H1 (cell line): Measurements from ENCODE around the gene RBP4. TPM values are rescaled to one million over a fixed set of nuclear protein-coding genes. Genes with fewer than 3 reads are reported as not detected.

Experiments used
- CTCF ChIA-PET: fragments of 300-600 bp; sonication (Branson Sonifier 250); formaldehyde crosslinking; loops from one replicate; lab custom pipeline; 2021; ENCODE audit not compliant: partially characterized antibody; lab: Charles Lee
- POLR2A ChIA-PET: fragments of 300-600 bp; sonication (Branson Sonifier 250); formaldehyde crosslinking; loops from one replicate; lab custom pipeline; 2021; ENCODE audit warnings: inconsistent platforms; ENCODE audit not compliant: partially characterized antibody; lab: Charles Lee
- DNase-seq, 2 experiments: peaks; one replicate each; pipeline versions ENCODE4 v3.0.0 to v3.0.0-alpha.2; 2010 to 2022; ENCODE audit warnings: low spot score in 2 of 2, low read depth in 1 of 2, mixed read lengths in 1 of 2
- FAIRE-seq: peaks from 2 replicates; lab custom pipeline; 2011; peaks lifted over from hg19 to GRCh38; lab: Jason Lieb, UNC
- H2AFZ ChIP-seq: 2 replicates; pipeline ENCODE4 v1.8.1; 2012; ENCODE audit warnings: low read length, inconsistent platforms
- H2AK5ac ChIP-seq: 2 replicates; pipeline ENCODE4 v1.6.1; 2013; ENCODE audit warnings: low read depth, low read length
- H2BK120ac ChIP-seq: replicated peaks from 2 replicates; pipeline ENCODE3; 2013; ENCODE audit warnings: low read depth, low read length, inconsistent platforms
- H2BK12ac ChIP-seq: 2 replicates; pipeline ENCODE4 v1.6.1; 2013; ENCODE audit warnings: low read depth, low read length
- H2BK15ac ChIP-seq: 2 replicates; pipeline ENCODE4 v1.6.1; 2013; ENCODE audit warnings: low read length
- H2BK20ac ChIP-seq: 2 replicates; pipeline ENCODE4 v1.6.1; 2013; ENCODE audit warnings: low read length
- H2BK5ac ChIP-seq: 2 replicates; pipeline ENCODE4 v1.6.1; 2013; ENCODE audit warnings: low read depth, low read length
- H3K14ac ChIP-seq: 2 replicates; pipeline ENCODE4 v1.6.1; 2013; ENCODE audit warnings: inconsistent platforms; ENCODE audit not compliant: insufficient read length
- H3K18ac ChIP-seq: 2 replicates; pipeline ENCODE4 v1.6.1; 2013; ENCODE audit warnings: low read length; ENCODE audit errors: extremely low read depth
- H3K23ac ChIP-seq: 2 replicates; pipeline ENCODE4 v1.6.1; 2013; ENCODE audit warnings: inconsistent platforms; ENCODE audit not compliant: insufficient read length
- H3K23me2 ChIP-seq: 2 replicates; pipeline ENCODE4 v1.6.1; 2013; ENCODE audit warnings: low read depth, low read length
- H3K27ac ChIP-seq: 2 replicates; pipeline ENCODE4 v1.6.1; 2011; ENCODE audit warnings: low read depth, low read length, inconsistent platforms
- H3K27me3 ChIP-seq, 4 experiments: replicated peaks in 1 of 4; 1 replicate in 1 of 4; 2 replicates in 3 of 4; pipeline versions ENCODE4 v1.6.1 to v1.8.1; 2011 to 2013; ENCODE audit warnings: low read length in 3 of 4, mild to moderate bottlenecking in 3 of 4, inconsistent platforms in 2 of 4, mixed read lengths in 2 of 4, moderate library complexity in 1 of 4; ENCODE audit not compliant: control insufficient read depth in 3 of 4, insufficient read depth in 3 of 4; ENCODE audit errors: extremely low read depth in 1 of 4
- H3K36me3 ChIP-seq, 4 experiments: 2 replicates each; pipeline versions ENCODE4 v1.6.1 to v1.8.1; 2011 to 2013; ENCODE audit warnings: mild to moderate bottlenecking in 4 of 4, low read length in 3 of 4, moderate library complexity in 2 of 4, control low read depth in 1 of 4, inconsistent platforms in 1 of 4; ENCODE audit not compliant: insufficient read depth in 4 of 4, control insufficient read depth in 2 of 4
- H3K4ac ChIP-seq: replicated peaks from 2 replicates; pipeline ENCODE3; 2013; ENCODE audit warnings: low read length, low read depth, mixed read lengths, inconsistent platforms; ENCODE audit not compliant: insufficient read length
- H3K4me1 ChIP-seq, 4 experiments: replicated peaks in 1 of 4; 1 replicate in 1 of 4; 2 replicates in 3 of 4; pipeline versions ENCODE4 v1.6.1 to v1.8.1; 2011 to 2013; ENCODE audit warnings: low read length in 3 of 4, inconsistent platforms in 2 of 4, mixed read lengths in 1 of 4; ENCODE audit not compliant: insufficient read depth in 4 of 4, control insufficient read depth in 3 of 4
- H3K4me2 ChIP-seq, 2 experiments: 2 replicates each; pipeline versions ENCODE4 v1.6.1 to v1.8.1; 2011 to 2013; ENCODE audit warnings: low read depth in 2 of 2, low read length in 2 of 2, control low read depth in 1 of 2, inconsistent platforms in 1 of 2, mild to moderate bottlenecking in 1 of 2; ENCODE audit not compliant: insufficient read depth in 1 of 2
- H3K4me3 ChIP-seq, 4 experiments: fragments of 200-600, 300-600 bp in 1 of 4; sonication (generic), shearing (Covaris generic), sonication (Bioruptor Twin) in 1 of 4; 2 replicates each; pipeline versions ENCODE4 v1.5.1 to v1.8.1; 2011 to 2016; ENCODE audit warnings: low read length in 4 of 4, low read depth in 3 of 4, control low read depth in 2 of 4, inconsistent platforms in 2 of 4, mild to moderate bottlenecking in 2 of 4, mixed read lengths in 1 of 4, moderate library complexity in 1 of 4; ENCODE audit not compliant: insufficient read depth in 2 of 4; ENCODE audit errors: extremely low read depth in 1 of 4
- H3K56ac ChIP-seq: replicated peaks from 2 replicates; pipeline ENCODE3; 2013; ENCODE audit warnings: low read depth, mild to moderate bottlenecking, mixed read lengths, low read length, inconsistent platforms; ENCODE audit not compliant: insufficient read length
- H3K79me1 ChIP-seq: 2 replicates; pipeline ENCODE4 v1.6.1; 2013; ENCODE audit warnings: low read depth, low read length, control low read depth
- H3K79me2 ChIP-seq, 2 experiments: 2 replicates each; pipeline versions ENCODE4 v1.6.1 to v1.8.1; 2012 to 2013; ENCODE audit warnings: low read length in 2 of 2, mild to moderate bottlenecking in 2 of 2, inconsistent platforms in 1 of 2; ENCODE audit not compliant: insufficient read depth in 2 of 2, control insufficient read depth in 1 of 2
- H3K9ac ChIP-seq, 4 experiments: replicated peaks in 1 of 4; 1 replicate in 1 of 4; 2 replicates in 3 of 4; pipeline versions ENCODE4 v1.6.1 to v1.8.1; 2011 to 2013; ENCODE audit warnings: low read depth in 3 of 4, low read length in 3 of 4, control low read depth in 2 of 4, mild to moderate bottlenecking in 2 of 4, moderate library complexity in 2 of 4, inconsistent platforms in 1 of 4; ENCODE audit errors: extremely low read depth in 1 of 4
- H3K9me3 ChIP-seq, 2 experiments: 2 replicates each; pipeline versions ENCODE4 v1.6.1 to v1.8.1; 2012 to 2013; ENCODE audit warnings: mild to moderate bottlenecking in 2 of 2, moderate library complexity in 2 of 2, control low read depth in 1 of 2, inconsistent platforms in 1 of 2, low read depth in 1 of 2, low read length in 1 of 2, mixed read lengths in 1 of 2; ENCODE audit not compliant: insufficient read depth in 2 of 2
- H4K20me1 ChIP-seq, 2 experiments: replicated peaks in 1 of 2; 2 replicates each; pipeline versions ENCODE3 to v1.8.1; 2011 to 2013; ENCODE audit warnings: inconsistent platforms in 2 of 2, low read length in 2 of 2, mild to moderate bottlenecking in 1 of 2; ENCODE audit not compliant: insufficient read depth in 2 of 2, control insufficient read depth in 1 of 2
- H4K5ac ChIP-seq: 2 replicates; pipeline ENCODE4 v1.6.1; 2013; ENCODE audit warnings: low read length, low read depth, mixed read lengths, inconsistent platforms; ENCODE audit not compliant: insufficient read length
- H4K8ac ChIP-seq: 2 replicates; pipeline ENCODE4 v1.8.0; 2013; ENCODE audit warnings: mild to moderate bottlenecking, moderate library complexity, low read length, inconsistent platforms; ENCODE audit not compliant: insufficient read depth; ENCODE audit errors: extremely low read depth
- H4K91ac ChIP-seq: replicated peaks from 2 replicates; pipeline ENCODE3; 2013; ENCODE audit warnings: low read length, mixed read lengths, inconsistent platforms; ENCODE audit not compliant: insufficient read length
- CBX5 ChIP-seq: fragments of 300-800, 300-1000 bp; sonication (generic); IDR thresholded peaks from 2 replicates; pipeline ENCODE4 v1.7.1; 2016; ENCODE audit warnings: antibody characterized with exemption, low read length, low read depth
- CHD2 ChIP-seq: IDR thresholded peaks from 2 replicates; pipeline ENCODE4 v1.6.1; 2012; ENCODE audit warnings: low read length, improper control_type of control experiment
- CTBP2 ChIP-seq: IDR thresholded peaks from 2 replicates; pipeline ENCODE4 v1.7.0; 2011; ENCODE audit warnings: borderline replicate concordance, mild to moderate bottlenecking, moderate library complexity, mixed read lengths, low read length; ENCODE audit not compliant: insufficient read depth, insufficient read length
- EP300 ChIP-seq, 2 experiments: IDR thresholded peaks; 1 replicate in 1 of 2; 2 replicates in 1 of 2; pipeline ENCODE4 v1.6.1; 2011 to 2012; ENCODE audit warnings: low read depth in 2 of 2, low read length in 2 of 2, mild to moderate bottlenecking in 2 of 2, borderline replicate concordance in 1 of 2, inconsistent platforms in 1 of 2, moderate library complexity in 1 of 2
- HDAC2 ChIP-seq, 2 experiments: fragments of 300-600 bp in 1 of 2; sonication (generic) in 1 of 2; IDR thresholded peaks; 2 replicates each; pipeline ENCODE4 v1.6.1; 2011 to 2012; ENCODE audit warnings: low read depth in 2 of 2, low read length in 2 of 2, mild to moderate bottlenecking in 2 of 2, moderate library complexity in 2 of 2, borderline replicate concordance in 1 of 2, inconsistent platforms in 1 of 2
- HDAC6 ChIP-seq: IDR thresholded peaks from one replicate; pipeline ENCODE4 v1.7.1; 2012; ENCODE audit warnings: low read depth, mild to moderate bottlenecking, inconsistent platforms, low read length, moderate library complexity
- KDM1A ChIP-seq: fragments of 200-600, 300-600 bp; sonication (generic); IDR thresholded peaks from 2 replicates; pipeline ENCODE4 v1.7.1; 2016; ENCODE audit warnings: mild to moderate bottlenecking, low read length, borderline replicate concordance
- KDM4A ChIP-seq: IDR thresholded peaks from one replicate; pipeline ENCODE4 v1.7.1; 2012; ENCODE audit warnings: low read depth, mild to moderate bottlenecking, moderate library complexity, low read length, inconsistent platforms; ENCODE audit not compliant: severe bottlenecking
- MAFK ChIP-seq: IDR thresholded peaks from 2 replicates; pipeline ENCODE4 v1.6.1; 2012; ENCODE audit warnings: low read depth, mild to moderate bottlenecking, improper control_type of control experiment, low read length
- YY1 ChIP-seq: IDR thresholded peaks from 2 replicates; pipeline ENCODE4 v1.6.1; 2011; ENCODE audit warnings: low read depth, mild to moderate bottlenecking, low read length
- ZNF274 ChIP-seq: IDR thresholded peaks from 2 replicates; pipeline ENCODE4 v1.7.0; 2012; ENCODE audit warnings: low read length, borderline replicate concordance; ENCODE audit errors: extremely low read depth
- WGBS, 2 experiments: shearing (Covaris generic) in 1 of 2; methylation state at CpG; one replicate each; pipeline versions ENCODE4 v1.1.6 to v1.1.7; 2013 to 2015; ENCODE audit warnings: low lambda C conversion rate in 2 of 2, mixed read lengths in 2 of 2, inconsistent platforms in 1 of 2, low coverage in 1 of 2, missing lambda C conversion rate in 1 of 2; ENCODE audit not compliant: insufficient replicate concordance in 2 of 2, insufficient coverage in 1 of 2, insufficient read length in 1 of 2; ENCODE audit errors: extremely low coverage in 1 of 2, missing lambda C conversion rate in 1 of 2; 5-methylcytosine and 5-hydroxymethylcytosine counted together
- polyA plus RNA-seq, 7 experiments: library from polyadenylated mRNA; depleted of rRNA in 3 of 7; stranded (reverse) in 5 of 7; unstranded in 2 of 7; fragments of >200 nt in 5 of 7; fragments of 200-250 nt in 2 of 7; gene quantifications; 1 replicate in 5 of 7; 2 replicates in 1 of 7; 4 replicates in 1 of 7; pipeline versions ENCODE4 v1.2.1 to v1.2.3, GENCODE V29; 2011 to 2013; ENCODE audit warnings: missing spikeins in 2 of 7, mixed read lengths in 2 of 7
- total RNA-seq: library from RNA; stranded (reverse); fragmentation: NEBNext Ultra II Directional; extraction: Animal tissue kit (Norgen Biotek cat#: 25700); gene quantifications from 2 replicates; pipeline ENCODE4 v1.2.1, GENCODE V29; 2021

Gene RBP4
- total and polyA plus RNA-seq, 2 of the 8 experiments (the other 6 are each of a cell fraction or from before 2014, with no cell fraction given), result 0.42 to 0.97 TPM

DNA sequence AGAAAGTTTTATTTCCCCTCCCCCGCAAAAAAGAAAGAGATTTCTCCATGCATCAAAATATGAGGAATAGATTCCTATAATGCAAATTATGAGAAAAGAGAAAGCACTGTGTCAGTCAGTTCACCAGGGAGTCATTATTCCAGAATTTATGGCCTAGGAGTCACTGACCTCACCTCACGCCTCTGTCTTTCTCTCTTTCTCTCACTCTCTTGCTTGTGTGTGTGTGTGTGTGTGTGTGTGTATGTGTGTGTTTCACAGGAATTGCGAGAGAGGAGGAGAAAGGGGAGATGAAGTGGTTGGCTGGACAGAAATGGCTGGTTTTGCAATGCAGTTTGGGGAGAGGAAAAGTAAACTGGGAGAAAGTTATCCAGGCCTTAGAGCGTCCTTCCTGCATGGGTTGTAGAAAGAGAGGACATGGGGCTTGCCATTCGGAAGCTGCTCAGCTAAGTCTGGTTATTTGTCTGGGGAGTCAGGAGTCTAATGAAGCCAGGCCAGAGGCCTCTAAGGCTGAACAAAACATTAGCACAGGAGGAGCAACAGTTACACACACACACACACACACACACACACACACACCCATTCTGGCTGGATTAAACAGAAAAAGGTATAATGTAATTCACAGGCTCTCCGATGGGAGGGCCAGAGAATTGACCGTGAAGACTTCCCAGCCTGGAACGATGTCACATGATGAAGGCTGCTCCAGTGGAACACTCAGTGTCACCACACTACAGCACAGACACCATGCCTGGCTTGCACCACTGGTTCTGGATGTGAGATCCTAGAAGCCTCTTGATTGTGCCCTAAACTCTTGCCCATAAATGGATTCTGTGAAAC lies 47.3 kb downstream of the RBP4 start:
- DNase-seq (no peak), FAIRE-seq (no peak)
- 82% methylated on average over 8 of the region's 8 CpGs; no CpG with 5 or more reads in 1 of the 2 experiments for WGBS, 2 experiments
- Histone ChIP-seq H2BK20ac (no peak overlapping the region), H3K79me1 (no peaks in the 10 kb centered on the region), H3K27me3 (no peaks in the 10 kb centered on the region), H3K4me3 (no peak overlapping the region), H2BK15ac (no peak overlapping the region), H3K9me3 (no peaks in the 10 kb centered on the region), H2BK120ac (no peak overlapping the region), H3K23me2 (peaks cover 2% of the 10 kb centered on the region; the same call in 1 of the 2 replicates), H3K4me1 (peaks cover 0 to 4% (median 1%) of the 10 kb centered on the region in 4 experiments; a peak in 2 of 7 replicates), H3K56ac (no peak overlapping the region), H2AFZ (no peak overlapping the region), H3K79me2 (no peaks in the 10 kb centered on the region), H2BK12ac (no peak overlapping the region), H4K5ac (no peak overlapping the region), H3K9ac (no peak overlapping the region), H3K18ac (no peak overlapping the region), H3K14ac (no peak overlapping the region), H3K36me3 (no peaks in the 10 kb centered on the region), H3K4me2 (no peak overlapping the region), H4K8ac (no peak overlapping the region), H4K20me1 (no peaks in the 10 kb centered on the region), H3K23ac (no peak overlapping the region), H3K4ac (no peak overlapping the region), H2AK5ac (no peak overlapping the region), H2BK5ac (no peak overlapping the region), H4K91ac (no peak overlapping the region), H3K27ac (no peak overlapping the region)
- ChIA-PET POLR2A (interaction anchor here (1.0 to 1.1 kb wide), 2 partner anchors 10 to 14 kb away, joined by 3 read pairs; no protein-coding TSS in a partner anchor), CTCF (interaction anchor here (0.8 to 8.1 kb wide), 34 partner anchors 8 to 631 kb away, joined by 3 to 78 read pairs (median 5); partner anchors contain the start of genes FFAR4, FRA10AC1 and PDE6C)
- TF ChIP-seq KDM4A (no peak), KDM1A (no peak), HDAC2 (IDR thresholded peaks at IDR 0.05; ENCODE audit: borderline replicate concordance in 1 of 2, low read depth in 2 of 2, low read length in 2 of 2) (no peak), CHD2 (no peak), YY1 (no peak), EP300 (IDR thresholded peaks at IDR 0.05; ENCODE audit: borderline replicate concordance in 1 of 2, low read depth in 2 of 2, low read length in 2 of 2) (no peak), CBX5 (no peak), CTBP2 (no peak), MAFK (no peak), ZNF274 (no peak), HDAC6 (no peak)
